Measurements from ENCODE around the gene DNAJC11. TPM values are rescaled to one million over a fixed set of nuclear protein-coding genes. Genes with fewer than 3 reads are reported as not detected.
"Not testable (repeated sequence)": the region's sequence is repeated elsewhere in the genome, so short reads cannot be mapped to it uniquely, and the experiment has no call there.

DNAJC11 gene
- total RNA-seq, 1 donor from 2014 or later = 70.3 TPM

DNA sequence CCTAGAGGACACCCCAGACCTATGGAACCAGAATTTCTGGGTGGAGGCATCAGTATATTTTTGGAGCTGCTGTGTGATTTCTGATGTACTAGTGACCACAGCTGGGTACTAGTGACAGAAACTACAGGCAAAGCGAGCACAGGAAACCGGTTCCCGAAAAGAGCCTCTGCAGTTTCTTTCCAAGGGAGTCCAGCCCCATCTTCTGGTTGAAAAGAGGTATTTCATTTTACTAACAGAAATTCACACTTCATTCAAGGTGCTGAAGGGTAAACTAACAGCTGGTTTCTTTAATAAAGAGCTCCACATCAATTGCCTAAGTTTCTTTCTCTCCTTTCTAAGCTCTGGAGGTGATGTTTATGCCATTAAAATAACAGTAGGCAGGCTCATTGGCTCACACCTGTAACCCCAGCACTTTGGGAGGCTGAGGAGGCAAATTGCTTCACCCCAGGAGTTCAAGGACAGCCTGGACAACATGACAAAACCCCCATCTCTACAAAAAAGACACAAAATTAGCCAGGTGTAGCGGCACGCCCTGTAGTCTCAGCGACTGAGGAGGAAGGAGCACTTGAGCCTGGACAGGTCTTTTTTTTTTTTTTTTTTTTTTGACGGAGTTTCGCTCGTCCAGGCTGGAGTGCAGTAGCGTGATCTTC lies 55.0 kb downstream of the DNAJC11 start:
- TF ChIP-seq, protein P1, sequence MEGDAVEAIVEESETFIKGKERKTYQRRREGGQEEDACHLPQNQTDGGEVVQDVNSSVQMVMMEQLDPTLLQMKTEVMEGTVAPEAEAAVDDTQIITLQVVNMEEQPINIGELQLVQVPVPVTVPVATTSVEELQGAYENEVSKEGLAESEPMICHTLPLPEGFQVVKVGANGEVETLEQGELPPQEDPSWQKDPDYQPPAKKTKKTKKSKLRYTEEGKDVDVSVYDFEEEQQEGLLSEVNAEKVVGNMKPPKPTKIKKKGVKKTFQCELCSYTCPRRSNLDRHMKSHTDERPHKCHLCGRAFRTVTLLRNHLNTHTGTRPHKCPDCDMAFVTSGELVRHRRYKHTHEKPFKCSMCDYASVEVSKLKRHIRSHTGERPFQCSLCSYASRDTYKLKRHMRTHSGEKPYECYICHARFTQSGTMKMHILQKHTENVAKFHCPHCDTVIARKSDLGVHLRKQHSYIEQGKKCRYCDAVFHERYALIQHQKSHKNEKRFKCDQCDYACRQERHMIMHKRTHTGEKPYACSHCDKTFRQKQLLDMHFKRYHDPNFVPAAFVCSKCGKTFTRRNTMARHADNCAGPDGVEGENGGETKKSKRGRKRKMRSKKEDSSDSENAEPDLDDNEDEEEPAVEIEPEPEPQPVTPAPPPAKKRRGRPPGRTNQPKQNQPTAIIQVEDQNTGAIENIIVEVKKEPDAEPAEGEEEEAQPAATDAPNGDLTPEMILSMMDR (conservative IDR thresholded peaks at IDR 0.05) = peak; percentile 79
- H3K36me3 Mint-ChIP-seq = peaks cover 3% of the 10 kb centered on the region
- DNase-seq (ENCODE audit: extremely low spot score, unreplicated experiment) = no peak
- no peaks in the 10 kb centered on the region for H3K4me1 Mint-ChIP-seq (ENCODE audit: unreplicated experiment)
- no peaks in the 10 kb centered on the region for H3K27me3 Mint-ChIP-seq
- H3K27ac Mint-ChIP-seq = no peak overlapping the region
- no peaks in the 10 kb centered on the region for H3K9me3 Mint-ChIP-seq
- H3K4me3 Mint-ChIP-seq = no peak overlapping the region

DNA sequence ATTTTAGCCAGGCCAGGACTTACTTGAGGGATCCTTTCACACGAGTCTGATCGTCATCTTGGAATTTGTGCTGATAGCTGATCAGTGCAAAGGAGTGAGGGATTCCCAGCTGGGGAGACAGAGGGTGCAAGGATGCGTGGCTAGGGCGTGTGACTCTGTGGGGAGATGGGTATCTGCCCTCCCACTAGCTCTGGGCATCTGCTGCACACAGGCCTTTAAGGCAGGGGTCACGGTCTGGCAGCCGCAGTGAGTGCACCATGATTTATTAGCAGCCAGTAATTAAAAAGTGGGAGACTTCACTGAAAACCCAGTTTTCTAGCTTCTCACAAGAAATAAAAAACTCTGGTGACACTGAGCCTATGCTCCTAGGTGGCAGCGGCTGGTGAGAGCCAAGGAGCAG lies 56.6 kb downstream of the DNAJC11 start:
- Mint-ChIP-seq H3K4me1 (ENCODE audit: unreplicated experiment) (no peaks in the 10 kb centered on the region), H3K27me3 (no peaks in the 10 kb centered on the region), H3K9me3 (no peaks in the 10 kb centered on the region), H3K36me3 (no peaks in the 10 kb centered on the region), H3K27ac (no peak overlapping the region), H3K4me3 (no peak overlapping the region)
- TF ChIP-seq, protein P1 (conservative IDR thresholded peaks at IDR 0.05) = no peak
- DNase-seq (ENCODE audit: extremely low spot score, unreplicated experiment) = no peak

DNA sequence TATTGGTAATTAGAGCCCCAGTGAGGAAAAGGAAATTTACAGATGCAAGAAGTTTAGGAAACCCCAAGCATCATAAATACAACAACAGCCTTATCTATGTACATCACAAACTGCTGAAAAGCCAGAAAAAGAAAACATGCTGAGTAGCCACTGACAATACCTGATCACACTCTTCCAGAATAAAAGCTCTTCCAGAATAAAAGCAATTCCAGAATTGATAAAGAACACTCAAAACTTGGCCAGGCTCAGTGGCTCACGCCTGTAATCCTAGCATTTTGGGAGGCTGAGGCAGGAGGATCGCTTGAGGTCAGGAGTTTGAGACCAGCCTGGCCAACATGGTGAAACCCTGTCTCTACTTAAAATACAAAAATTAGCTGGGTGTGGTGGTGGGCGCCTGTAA lies 60.7 kb downstream of the DNAJC11 start:
- H3K4me1 Mint-ChIP-seq (ENCODE audit: unreplicated experiment); H3K9me3 Mint-ChIP-seq; H3K27ac Mint-ChIP-seq; H3K27me3 Mint-ChIP-seq; H3K4me3 Mint-ChIP-seq; H3K36me3 Mint-ChIP-seq; DNase-seq (ENCODE audit: extremely low spot score, unreplicated experiment): not testable (repeated sequence)

DNA sequence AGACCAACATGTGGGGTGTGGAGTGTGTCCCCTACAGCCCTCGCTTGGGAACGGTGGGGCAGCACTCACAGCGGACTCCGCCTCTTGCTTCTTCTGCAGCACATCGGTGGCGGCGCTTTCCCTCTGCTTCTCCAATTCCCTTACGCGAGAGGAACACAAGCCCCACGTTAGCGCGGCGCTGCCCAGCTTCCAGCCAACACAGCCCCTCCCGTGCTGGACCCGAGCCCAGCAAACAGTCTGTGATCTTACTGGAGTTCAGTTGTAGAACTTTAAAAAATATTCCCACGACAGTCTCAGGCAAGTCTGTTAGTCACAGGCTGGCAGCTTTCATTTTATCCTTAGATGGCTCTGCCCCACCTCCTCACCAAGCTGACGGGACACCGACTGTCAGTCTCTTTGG lies 63.4 kb downstream of the DNAJC11 start:
- DNase-seq (ENCODE audit: extremely low spot score, unreplicated experiment) = no peak
- H3K4me3 Mint-ChIP-seq = no peak overlapping the region
- H3K9me3 Mint-ChIP-seq = no peaks in the 10 kb centered on the region
- H3K27me3 Mint-ChIP-seq = no peaks in the 10 kb centered on the region
- H3K27ac Mint-ChIP-seq = no peak overlapping the region
- TF ChIP-seq, protein P1 (conservative IDR thresholded peaks at IDR 0.05) = no peak
- no peaks in the 10 kb centered on the region for H3K4me1 Mint-ChIP-seq (ENCODE audit: unreplicated experiment)
- peaks cover 3% of the 10 kb centered on the region for H3K36me3 Mint-ChIP-seq

DNA sequence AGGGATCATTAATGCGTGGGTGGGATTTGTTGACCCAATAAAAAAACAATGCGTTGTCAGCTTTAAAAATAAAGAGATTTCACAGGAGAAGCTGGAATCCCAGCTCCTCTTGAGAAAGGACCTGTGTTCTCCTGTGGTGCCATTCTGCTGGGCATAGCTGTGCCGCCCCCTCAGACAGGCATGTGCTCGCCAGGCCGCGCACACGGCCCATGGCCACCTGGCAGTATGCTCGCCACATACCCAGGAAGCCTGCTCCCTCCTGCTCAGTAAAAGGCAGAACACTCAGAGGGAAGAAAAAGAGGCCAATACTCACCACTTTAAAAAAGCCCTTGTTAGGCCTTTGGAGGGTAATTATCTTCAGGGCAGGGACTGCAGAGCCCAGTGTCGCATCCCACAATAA lies 63.8 kb downstream of the DNAJC11 start:
- Mint-ChIP-seq H3K27ac (no peak overlapping the region), H3K36me3 (peaks cover 3% of the 10 kb centered on the region), H3K27me3 (no peaks in the 10 kb centered on the region), H3K9me3 (no peaks in the 10 kb centered on the region), H3K4me1 (ENCODE audit: unreplicated experiment) (no peaks in the 10 kb centered on the region), H3K4me3 (no peak overlapping the region)
- DNase-seq (ENCODE audit: extremely low spot score, unreplicated experiment) = no peak
- TF ChIP-seq, protein P1 (conservative IDR thresholded peaks at IDR 0.05) = no peak

DNA sequence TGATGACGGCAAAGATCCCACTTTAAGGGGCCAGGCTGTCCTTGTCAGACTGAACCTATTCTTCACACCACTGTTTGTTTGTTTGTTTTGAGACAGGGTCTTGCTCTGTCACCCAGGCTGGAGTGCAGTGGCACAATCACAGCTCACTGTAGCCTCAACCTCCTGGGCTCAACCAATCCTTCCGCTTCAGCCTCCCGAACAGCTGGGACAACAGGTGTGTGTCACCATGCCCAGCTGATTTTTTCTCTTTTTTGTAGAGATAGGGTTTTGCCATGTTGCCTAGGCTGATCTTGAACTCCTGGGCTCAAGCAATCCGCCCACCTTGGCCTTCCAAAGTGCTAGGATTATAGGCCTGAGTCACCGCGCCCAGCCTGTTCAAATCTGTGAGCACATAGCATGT lies 64.8 kb downstream of the DNAJC11 start:
- not testable (repeated sequence) for H3K27me3 Mint-ChIP-seq; H3K9me3 Mint-ChIP-seq; H3K27ac Mint-ChIP-seq; H3K4me3 Mint-ChIP-seq; H3K4me1 Mint-ChIP-seq (ENCODE audit: unreplicated experiment); H3K36me3 Mint-ChIP-seq; DNase-seq (ENCODE audit: extremely low spot score, unreplicated experiment)

Data from type B pancreatic cell (in vitro differentiated cells).